Measurements from ENCODE around the gene NCBP1.

The NCBP1 gene

DNA sequence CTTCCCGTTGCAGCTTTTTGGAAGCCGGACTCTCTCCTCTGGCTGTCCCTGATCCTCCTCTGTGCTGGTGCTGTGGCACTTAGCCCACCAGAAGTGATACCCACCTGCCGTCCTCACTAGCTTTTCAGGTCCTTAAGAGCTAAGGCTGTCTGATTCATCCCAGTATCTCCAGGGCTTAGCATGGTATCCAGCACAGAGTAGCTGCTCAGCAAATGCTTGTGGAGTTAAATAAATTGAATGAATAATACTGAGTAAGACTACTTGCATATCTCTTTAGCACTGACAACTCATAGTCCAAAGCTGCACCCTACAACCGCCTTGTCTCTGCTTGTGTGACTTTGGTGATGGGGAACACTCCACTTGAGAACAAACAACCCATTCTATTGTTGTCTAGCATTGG lies 71.2 kb downstream of the NCBP1 start:
- no peak overlapping the region for H3K4me3 ChIP-seq (ENCODE audit: low read depth, low read length)
- H3K27me3 ChIP-seq (ENCODE audit: control insufficient read depth, insufficient read depth, low read length): peaks cover 9% of the 10 kb centered on the region
- H3K4me1 ChIP-seq (ENCODE audit: control insufficient read depth, insufficient read depth, low read length): no peaks in the 10 kb centered on the region
- no peaks in the 10 kb centered on the region for H3K9me3 ChIP-seq (ENCODE audit: control insufficient read depth, insufficient read depth, low read length)
- H3K36me3 ChIP-seq (ENCODE audit: control insufficient read depth, insufficient read depth, low read length): no peaks in the 10 kb centered on the region
- H3K9ac ChIP-seq (ENCODE audit: low read depth, low read length): no peak overlapping the region

DNA sequence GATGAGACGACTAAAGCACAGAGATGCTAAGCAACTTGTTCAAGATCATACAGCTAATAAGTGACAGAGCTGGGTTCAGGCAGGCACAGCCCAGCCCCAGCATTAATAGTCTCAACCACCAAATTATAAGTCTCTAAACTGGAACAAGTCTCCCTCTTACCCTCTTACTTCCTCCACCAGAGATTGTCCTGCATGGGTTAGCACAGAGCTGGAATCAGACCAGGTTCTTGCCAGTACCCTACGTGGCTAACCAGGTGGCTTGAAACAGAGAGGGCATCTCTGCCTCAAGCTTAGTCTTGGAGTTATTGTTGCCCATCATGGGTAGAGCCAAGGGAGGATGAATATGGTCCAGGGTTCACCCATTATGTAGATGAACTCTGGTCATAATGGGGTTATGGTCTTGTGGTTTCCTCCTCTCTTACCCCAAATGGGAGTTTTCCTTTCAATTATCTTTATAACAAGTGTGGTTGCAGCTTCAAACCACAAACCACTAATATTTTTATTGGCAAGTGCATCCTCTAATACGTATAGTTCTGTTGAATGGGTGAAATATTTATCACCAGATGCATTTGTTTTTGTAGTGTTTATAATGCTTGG lies 71.8 kb downstream of the NCBP1 start:
- peaks cover 6% of the 10 kb centered on the region for H3K27me3 ChIP-seq (ENCODE audit: control insufficient read depth, insufficient read depth, low read length)
- H3K4me1 ChIP-seq (ENCODE audit: control insufficient read depth, insufficient read depth, low read length): no peaks in the 10 kb centered on the region
- no peaks in the 10 kb centered on the region for H3K9me3 ChIP-seq (ENCODE audit: control insufficient read depth, insufficient read depth, low read length)
- no peak overlapping the region for H3K4me3 ChIP-seq (ENCODE audit: low read depth, low read length)
- no peaks in the 10 kb centered on the region for H3K36me3 ChIP-seq (ENCODE audit: control insufficient read depth, insufficient read depth, low read length)
- no peak overlapping the region for H3K9ac ChIP-seq (ENCODE audit: low read depth, low read length)

DNA sequence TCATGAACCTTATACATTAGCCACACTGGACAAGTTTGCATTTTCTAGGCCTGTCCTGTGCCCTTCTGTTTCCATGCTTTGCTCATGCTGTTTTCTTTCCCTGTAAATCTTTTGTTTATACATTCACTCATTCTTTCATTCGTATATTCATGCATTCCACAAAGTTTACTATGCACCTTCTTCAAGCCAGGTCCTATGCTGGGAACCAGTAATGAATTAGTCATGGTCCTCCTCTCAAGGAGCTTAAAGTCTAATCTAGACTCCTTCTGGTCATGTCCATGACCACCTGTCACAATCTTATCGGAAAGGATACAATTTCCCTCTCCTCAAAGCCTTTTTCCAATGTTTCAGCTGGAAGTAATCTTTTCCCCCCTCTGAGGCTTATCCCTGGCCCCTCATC lies 72.6 kb downstream of the NCBP1 start:
- H3K9me3 ChIP-seq (ENCODE audit: control insufficient read depth, insufficient read depth, low read length): no peaks in the 10 kb centered on the region
- no peaks in the 10 kb centered on the region for H3K36me3 ChIP-seq (ENCODE audit: control insufficient read depth, insufficient read depth, low read length)
- H3K27me3 ChIP-seq (ENCODE audit: control insufficient read depth, insufficient read depth, low read length): peaks cover 6% of the 10 kb centered on the region
- H3K4me3 ChIP-seq (ENCODE audit: low read depth, low read length): no peak overlapping the region
- H3K9ac ChIP-seq (ENCODE audit: low read depth, low read length): no peak overlapping the region
- H3K4me1 ChIP-seq (ENCODE audit: control insufficient read depth, insufficient read depth, low read length): peaks cover 5% of the 10 kb centered on the region

GRCh38 chr9:97710356-97711222 lies 77.0 kb downstream of the NCBP1 start:
- Histone ChIP-seq H3K4me1 (ENCODE audit: control insufficient read depth, insufficient read depth, low read length) (peaks cover 18% of the 10 kb centered on the region), H3K36me3 (ENCODE audit: control insufficient read depth, insufficient read depth, low read length) (no peaks in the 10 kb centered on the region), H3K9me3 (ENCODE audit: control insufficient read depth, insufficient read depth, low read length) (no peaks in the 10 kb centered on the region), H3K4me3 (ENCODE audit: low read depth, low read length) (peak overlapping the region; percentile 24), H3K9ac (ENCODE audit: low read depth, low read length) (no peak overlapping the region), H3K27me3 (ENCODE audit: control insufficient read depth, insufficient read depth, low read length) (peaks cover 9% of the 10 kb centered on the region)

DNA sequence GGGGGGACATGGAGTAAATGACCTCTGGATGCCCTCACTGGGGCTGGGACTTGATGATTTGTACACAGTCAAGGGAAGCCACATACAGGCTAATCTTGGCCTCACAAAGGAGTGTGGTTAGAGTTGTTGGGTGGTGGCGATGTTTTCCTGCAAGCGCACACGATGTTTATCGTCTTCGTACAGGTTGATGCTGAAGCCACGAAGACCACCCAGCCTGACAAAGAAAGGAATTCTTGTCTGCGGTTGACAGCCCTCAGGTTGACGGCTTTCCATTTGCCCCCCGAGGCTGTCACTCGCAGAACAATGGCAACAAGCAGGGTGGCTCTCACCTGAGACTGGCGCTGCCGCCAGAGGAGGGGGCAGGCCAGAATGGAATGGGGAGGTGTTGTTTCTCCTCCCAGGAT lies 77.6 kb downstream of the NCBP1 start:
- Histone ChIP-seq H3K9me3 (ENCODE audit: control insufficient read depth, insufficient read depth, low read length) (no peaks in the 10 kb centered on the region), H3K4me3 (ENCODE audit: low read depth, low read length) (peak overlapping the region; percentile 24), H3K9ac (ENCODE audit: low read depth, low read length) (no peak overlapping the region), H3K27me3 (ENCODE audit: control insufficient read depth, insufficient read depth, low read length) (peaks cover 6% of the 10 kb centered on the region), H3K4me1 (ENCODE audit: control insufficient read depth, insufficient read depth, low read length) (peaks cover 18% of the 10 kb centered on the region), H3K36me3 (ENCODE audit: control insufficient read depth, insufficient read depth, low read length) (no peaks in the 10 kb centered on the region)

GRCh38 chr9:97714435-97714834 lies 80.8 kb downstream of the NCBP1 start:
- H3K4me1 ChIP-seq (ENCODE audit: control insufficient read depth, insufficient read depth, low read length): peaks cover 18% of the 10 kb centered on the region
- no peak overlapping the region for H3K9ac ChIP-seq (ENCODE audit: low read depth, low read length)
- no peak overlapping the region for H3K4me3 ChIP-seq (ENCODE audit: low read depth, low read length)
- H3K9me3 ChIP-seq (ENCODE audit: control insufficient read depth, insufficient read depth, low read length): no peaks in the 10 kb centered on the region
- H3K36me3 ChIP-seq (ENCODE audit: control insufficient read depth, insufficient read depth, low read length): no peaks in the 10 kb centered on the region
- H3K27me3 ChIP-seq (ENCODE audit: control insufficient read depth, insufficient read depth, low read length): peaks cover 7% of the 10 kb centered on the region

- Histone ChIP-seq H3K9me3 (ENCODE audit: control insufficient read depth, insufficient read depth, low read length) (no peaks in the 10 kb centered on the region), H3K4me1 (ENCODE audit: control insufficient read depth, insufficient read depth, low read length) (peaks cover 7% of the 10 kb centered on the region), H3K9ac (ENCODE audit: low read depth, low read length) (no peak overlapping the region), H3K36me3 (ENCODE audit: control insufficient read depth, insufficient read depth, low read length) (no peaks in the 10 kb centered on the region), H3K4me3 (ENCODE audit: low read depth, low read length) (no peak overlapping the region), H3K27me3 (ENCODE audit: control insufficient read depth, insufficient read depth, low read length) (peaks cover 2% of the 10 kb centered on the region)
These were observed 84.2 kb downstream of the NCBP1 start for GRCh38 chr9:97717866-97718265.

GRCh38 chr9:97721396-97721795 lies 87.8 kb downstream of the NCBP1 start:
- no peaks in the 10 kb centered on the region for H3K9me3 ChIP-seq (ENCODE audit: control insufficient read depth, insufficient read depth, low read length)
- H3K27me3 ChIP-seq (ENCODE audit: control insufficient read depth, insufficient read depth, low read length): peaks cover 2% of the 10 kb centered on the region
- no peaks in the 10 kb centered on the region for H3K36me3 ChIP-seq (ENCODE audit: control insufficient read depth, insufficient read depth, low read length)
- no peak overlapping the region for H3K4me3 ChIP-seq (ENCODE audit: low read depth, low read length)
- no peak overlapping the region for H3K9ac ChIP-seq (ENCODE audit: low read depth, low read length)
- no peaks in the 10 kb centered on the region for H3K4me1 ChIP-seq (ENCODE audit: control insufficient read depth, insufficient read depth, low read length)

DNA sequence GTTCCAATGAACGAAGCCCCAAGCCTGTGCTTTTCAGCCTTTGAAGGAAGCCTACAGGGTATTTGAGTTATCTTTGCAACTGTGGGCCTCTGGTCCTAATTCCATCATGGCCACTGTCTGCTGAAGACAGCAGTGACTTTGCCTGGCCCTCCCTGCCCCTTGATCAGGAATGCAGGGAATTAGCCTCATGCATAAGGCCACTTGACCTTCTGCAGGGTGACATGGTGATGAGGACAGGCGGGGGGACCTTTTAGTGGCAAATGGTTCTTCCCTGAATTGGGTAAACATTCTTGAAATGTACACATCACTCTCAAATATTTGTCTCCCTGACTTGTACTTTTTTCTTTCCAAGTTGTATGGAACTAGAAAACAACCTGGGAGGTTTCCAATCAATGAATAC lies 88.7 kb downstream of the NCBP1 start:
- Histone ChIP-seq H3K4me1 (ENCODE audit: control insufficient read depth, insufficient read depth, low read length) (no peaks in the 10 kb centered on the region), H3K9me3 (ENCODE audit: control insufficient read depth, insufficient read depth, low read length) (no peaks in the 10 kb centered on the region), H3K4me3 (ENCODE audit: low read depth, low read length) (no peak overlapping the region), H3K36me3 (ENCODE audit: control insufficient read depth, insufficient read depth, low read length) (no peaks in the 10 kb centered on the region), H3K27me3 (ENCODE audit: control insufficient read depth, insufficient read depth, low read length) (peaks cover 2% of the 10 kb centered on the region), H3K9ac (ENCODE audit: low read depth, low read length) (no peak overlapping the region)

Data from iPS-15b (cell line).